Activated CD4-positive, alpha-beta T cell treated with anti-CD3 and anti-CD28 coated beads for 36 hours (primary cell): Measurements from ENCODE around the gene ABCA2. TPM values are rescaled to one million over a fixed set of nuclear protein-coding genes. Genes with fewer than 3 reads are reported as not detected.

Experiments
- ATAC-seq: fragments of 200-7000 bp; cut with Tn5 transposase; one replicate; pipeline ENCODE4 v1.10.0; 2021; ENCODE audit warnings: mild to moderate bottlenecking, moderate library complexity
- CTCF ChIA-PET: fragments of 350-600 bp; sonication (Branson Sonifier 250); formaldehyde crosslinking; loops from one replicate; lab custom pipeline; 2021; ENCODE audit warnings: antibody characterized with exemption; lab: Charles Lee
- POLR2A ChIA-PET: fragments of 350-600 bp; sonication (Branson Sonifier 250); formaldehyde crosslinking; loops from one replicate; lab custom pipeline; 2021; ENCODE audit warnings: antibody characterized with exemption, inconsistent platforms; lab: Charles Lee
- DNase-seq: peaks from one replicate; pipeline ENCODE4 v3.0.0-alpha.2; 2020
- H3K27ac Mint-ChIP-seq: one replicate; pipeline ENCODE4 v1.8.0; 2021; ENCODE audit warnings: mixed read lengths
- H3K27me3 Mint-ChIP-seq: one replicate; pipeline ENCODE4 v1.8.0; 2021; ENCODE audit warnings: mixed read lengths
- H3K36me3 Mint-ChIP-seq: one replicate; pipeline ENCODE4 v1.8.0; 2021; ENCODE audit warnings: low read depth, mixed read lengths
- H3K4me1 Mint-ChIP-seq: one replicate; pipeline ENCODE4 v1.8.0; 2021; ENCODE audit warnings: mixed read lengths
- H3K4me3 Mint-ChIP-seq: one replicate; pipeline ENCODE4 v1.8.0; 2021; ENCODE audit warnings: mild to moderate bottlenecking, moderate library complexity, mixed read lengths
- H3K9me3 Mint-ChIP-seq: one replicate; pipeline ENCODE4 v1.8.0; 2021; ENCODE audit warnings: low read depth, mixed read lengths
- intact Hi-C, 2 experiments: fragments of 100-400 bp; cut with DNase I in 1 of 2; cut with micrococcal nuclease in 1 of 2; formaldehyde crosslinking; loops; one replicate each; pipeline versions ENCODE4 v1.14.2 to v1.15.1; 2022 to 2024; cut with DNase I, micrococcal nuclease
- total RNA-seq, 2 experiments: library from RNA; stranded (reverse); gene quantifications; one replicate each; pipeline ENCODE4 v1.2.3, GENCODE V29; 2021

The ABCA2 gene, protein sequence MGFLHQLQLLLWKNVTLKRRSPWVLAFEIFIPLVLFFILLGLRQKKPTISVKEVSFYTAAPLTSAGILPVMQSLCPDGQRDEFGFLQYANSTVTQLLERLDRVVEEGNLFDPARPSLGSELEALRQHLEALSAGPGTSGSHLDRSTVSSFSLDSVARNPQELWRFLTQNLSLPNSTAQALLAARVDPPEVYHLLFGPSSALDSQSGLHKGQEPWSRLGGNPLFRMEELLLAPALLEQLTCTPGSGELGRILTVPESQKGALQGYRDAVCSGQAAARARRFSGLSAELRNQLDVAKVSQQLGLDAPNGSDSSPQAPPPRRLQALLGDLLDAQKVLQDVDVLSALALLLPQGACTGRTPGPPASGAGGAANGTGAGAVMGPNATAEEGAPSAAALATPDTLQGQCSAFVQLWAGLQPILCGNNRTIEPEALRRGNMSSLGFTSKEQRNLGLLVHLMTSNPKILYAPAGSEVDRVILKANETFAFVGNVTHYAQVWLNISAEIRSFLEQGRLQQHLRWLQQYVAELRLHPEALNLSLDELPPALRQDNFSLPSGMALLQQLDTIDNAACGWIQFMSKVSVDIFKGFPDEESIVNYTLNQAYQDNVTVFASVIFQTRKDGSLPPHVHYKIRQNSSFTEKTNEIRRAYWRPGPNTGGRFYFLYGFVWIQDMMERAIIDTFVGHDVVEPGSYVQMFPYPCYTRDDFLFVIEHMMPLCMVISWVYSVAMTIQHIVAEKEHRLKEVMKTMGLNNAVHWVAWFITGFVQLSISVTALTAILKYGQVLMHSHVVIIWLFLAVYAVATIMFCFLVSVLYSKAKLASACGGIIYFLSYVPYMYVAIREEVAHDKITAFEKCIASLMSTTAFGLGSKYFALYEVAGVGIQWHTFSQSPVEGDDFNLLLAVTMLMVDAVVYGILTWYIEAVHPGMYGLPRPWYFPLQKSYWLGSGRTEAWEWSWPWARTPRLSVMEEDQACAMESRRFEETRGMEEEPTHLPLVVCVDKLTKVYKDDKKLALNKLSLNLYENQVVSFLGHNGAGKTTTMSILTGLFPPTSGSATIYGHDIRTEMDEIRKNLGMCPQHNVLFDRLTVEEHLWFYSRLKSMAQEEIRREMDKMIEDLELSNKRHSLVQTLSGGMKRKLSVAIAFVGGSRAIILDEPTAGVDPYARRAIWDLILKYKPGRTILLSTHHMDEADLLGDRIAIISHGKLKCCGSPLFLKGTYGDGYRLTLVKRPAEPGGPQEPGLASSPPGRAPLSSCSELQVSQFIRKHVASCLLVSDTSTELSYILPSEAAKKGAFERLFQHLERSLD (N-terminal part only)
- 10 to 100 TPM; 20.4 to 23.7 TPM for total RNA-seq

DNA sequence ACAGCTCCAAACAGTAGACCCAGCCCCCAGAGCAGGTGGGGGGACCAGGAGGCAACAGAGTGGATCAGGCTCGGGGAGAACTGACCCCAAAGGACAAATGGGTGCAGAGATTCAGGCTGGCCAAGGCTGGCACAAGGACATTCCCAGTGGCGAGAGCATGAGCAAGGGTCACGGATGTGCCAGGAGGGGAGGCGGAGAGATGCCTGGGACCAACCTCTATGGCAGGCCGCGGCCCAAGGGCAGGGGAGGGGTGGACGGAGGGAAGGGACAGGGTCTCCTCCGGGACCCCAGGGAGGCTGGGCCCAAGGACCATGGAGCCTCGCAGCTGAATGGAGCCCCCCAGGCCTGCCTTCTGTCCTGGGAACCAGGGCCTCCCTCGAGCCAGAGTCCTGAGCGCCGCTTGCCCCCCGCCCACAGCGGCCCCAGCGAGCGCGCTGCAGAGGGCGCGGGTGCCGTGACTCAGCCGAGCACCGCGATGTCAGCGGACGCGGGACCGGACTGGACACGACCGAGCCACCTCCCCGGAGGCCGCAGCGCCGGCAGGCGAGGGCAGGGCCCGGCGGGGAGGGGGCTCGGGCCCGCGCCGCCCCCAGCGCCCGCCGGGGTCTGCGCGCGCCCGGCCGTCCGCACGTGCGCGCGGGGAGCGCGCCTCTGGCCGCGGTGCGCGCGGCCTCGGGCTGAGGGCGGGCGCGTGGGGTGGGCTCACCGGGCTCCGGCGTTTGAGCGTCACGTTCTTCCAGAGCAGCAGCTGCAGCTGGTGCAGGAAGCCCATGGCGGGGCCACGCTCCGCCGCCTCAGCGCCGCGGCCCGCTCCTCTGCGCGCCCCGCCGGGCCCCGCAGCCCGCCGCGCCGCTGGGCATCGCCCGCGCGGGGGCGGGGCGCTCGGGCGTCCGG lies at the start of gene ABCA2:
TSS of gene ABCA2 (minus strand) at position 869 of the 894 bp plus-strand sequence. CDS start at position 772, 97 bp downstream.
- CTCF ChIA-PET: interaction anchor here (0.6 to 4.7 kb wide), 9 partner anchors 8 to 1039 kb away, joined by 3 to 26 read pairs (median 4); partner anchors contain the start of genes MAN1B1 and NPDC1
- Mint-ChIP-seq H3K27ac (peak within 1 kb of the TSS; percentile 42), H3K4me3 (peak within 1 kb of the TSS; percentile 68), H3K9me3 (no peaks in the 10 kb centered on the region), H3K36me3 (no peaks in the 10 kb centered on the region), H3K27me3 (no peaks in the 10 kb centered on the region), H3K4me1 (peaks cover 38% of the 10 kb centered on the region)
- intact Hi-C loops: loop anchor here (1.0 to 5.0 kb wide), 8 partner anchors 19 to 195 kb away; partner anchors contain the start of genes FBXW5 (in 1 of the 2), MAN1B1 (in 1 of the 2), NPDC1 (in 1 of the 2) and PHPT1 (in 1 of the 2)
- ATAC-seq: no peak
- DNase-seq: no peak
- POLR2A ChIA-PET: interaction anchor here (1.0 kb wide), 1 partner anchor 160 kb away, joined by 3 read pairs; no protein-coding TSS in a partner anchor

DNA sequence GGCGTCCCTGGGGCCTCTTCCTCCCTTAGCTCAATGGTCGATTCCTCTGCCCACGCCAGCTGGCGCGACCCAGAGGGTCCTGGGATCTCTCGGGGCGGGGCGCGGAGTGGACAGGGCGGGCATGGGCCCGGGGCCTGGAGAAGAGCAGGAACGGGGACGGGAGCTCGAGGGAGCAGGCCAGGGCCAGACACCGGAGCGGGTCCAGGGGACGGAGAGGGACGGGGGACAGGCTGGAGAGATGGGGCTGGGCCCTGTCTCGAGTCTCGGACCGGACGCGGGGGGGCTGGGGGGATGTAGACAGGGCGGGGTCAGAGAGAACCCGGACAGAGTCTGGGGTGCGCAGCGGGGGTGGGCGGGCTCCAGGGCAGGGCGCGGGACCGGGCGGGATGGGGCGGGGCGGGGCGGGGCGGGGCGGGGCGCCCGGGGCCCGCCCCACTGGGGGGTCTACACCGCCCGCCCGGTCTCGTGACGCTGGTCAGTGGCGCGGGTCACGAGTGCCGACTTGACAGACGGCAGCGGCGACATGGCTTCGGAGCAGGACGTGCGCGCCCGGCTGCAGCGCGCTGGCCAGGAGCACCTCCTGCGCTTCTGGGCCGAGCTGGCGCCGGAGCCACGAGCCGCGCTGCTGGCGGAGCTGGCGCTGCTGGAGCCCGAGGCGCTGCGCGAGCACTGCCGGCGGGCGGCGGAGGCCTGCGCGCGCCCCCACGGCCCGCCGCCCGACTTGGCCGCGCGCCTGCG lies 49.1 kb upstream of the ABCA2 start, which contains the start of gene UAP1L1:
TSS of gene UAP1L1 (plus strand) at position 508 of the 738 bp plus-strand sequence. CDS start at position 524, 16 bp downstream.
- H3K36me3 Mint-ChIP-seq: peaks cover 6% of the 10 kb centered on the region
- no peaks in the 10 kb centered on the region for H3K9me3 Mint-ChIP-seq
- H3K27ac Mint-ChIP-seq: no peak within 1 kb of the TSS
- H3K4me1 Mint-ChIP-seq: no peaks in the 10 kb centered on the region
- POLR2A ChIA-PET: interaction anchor here (1.0 kb wide), 1 partner anchor 9 kb away, joined by 5 read pairs; the partner anchor contains the start of gene MAN1B1
- ATAC-seq (peak; percentile 80), DNase-seq (peak; percentile 72)
- CTCF ChIA-PET: interaction anchor here (0.5 to 1.9 kb wide), 7 partner anchors 9 to 138 kb away, joined by 3 to 10 read pairs (median 3); partner anchors contain the start of gene MAN1B1
- H3K27me3 Mint-ChIP-seq: no peaks in the 10 kb centered on the region
- H3K4me3 Mint-ChIP-seq: peak within 1 kb of the TSS; percentile 69
- intact Hi-C loops: loop anchor here in 1 of 2 experiments (1.0 kb wide), 1 partner anchor 9 kb away; the partner anchor contains the start of gene MAN1B1

DNA sequence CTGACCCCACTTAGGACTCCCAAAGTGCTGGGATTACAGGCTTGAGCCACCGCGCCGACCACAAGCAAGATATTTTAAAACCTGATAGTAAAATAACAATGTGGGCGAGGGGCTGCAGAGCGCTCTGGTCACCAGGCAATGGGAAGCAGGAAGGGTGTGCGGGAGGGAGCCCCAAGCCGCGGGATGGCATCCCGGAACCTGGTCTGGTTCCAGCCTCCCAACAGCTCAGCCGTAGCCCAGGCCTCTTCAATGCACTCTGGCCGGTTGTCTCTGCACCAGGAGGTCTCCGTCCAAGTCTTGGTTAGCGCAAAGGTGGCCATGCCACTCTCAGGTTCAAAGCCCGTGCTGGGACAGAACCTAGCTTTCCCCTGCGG lies 48.6 kb upstream of the ABCA2 start:
- intact Hi-C loops: loop anchor here in 1 of 2 experiments (1.0 kb wide), 1 partner anchor 10 kb away; the partner anchor contains the start of gene MAN1B1
- CTCF ChIA-PET: interaction anchor here (0.5 to 1.9 kb wide), 7 partner anchors 8 to 137 kb away, joined by 3 to 10 read pairs (median 4); partner anchors contain the start of genes MAN1B1 and NPDC1

DNA sequence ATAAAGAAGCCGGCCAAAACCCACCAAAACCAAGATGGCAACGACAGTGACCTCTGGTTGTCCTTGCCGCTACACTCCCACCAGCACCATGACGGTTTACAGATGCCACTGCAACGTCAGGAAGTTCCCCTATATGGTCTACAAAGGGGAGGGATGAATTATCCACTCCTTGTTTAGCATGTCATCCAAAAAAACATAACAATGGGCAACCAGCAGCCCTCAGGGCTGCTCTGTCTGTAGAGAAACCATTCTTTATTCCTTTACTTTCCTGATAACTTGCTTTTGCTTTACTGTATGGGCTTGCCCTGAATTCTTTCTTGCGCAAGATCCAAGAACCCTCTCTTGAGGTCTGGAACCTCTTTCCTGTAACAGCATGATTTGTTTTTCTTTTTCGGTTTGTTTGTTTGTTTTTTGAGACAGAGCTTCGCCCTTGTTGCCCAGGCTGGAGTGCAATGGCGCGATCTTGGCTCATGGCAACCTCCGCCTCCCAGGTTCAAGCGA lies 47.3 kb upstream of the ABCA2 start:
- POLR2A ChIA-PET: no interaction called here
- ATAC-seq (no peak), DNase-seq (no peak)
- H3K4me3 Mint-ChIP-seq: no peak overlapping the region
- no peak overlapping the region for H3K27ac Mint-ChIP-seq
- H3K27me3 Mint-ChIP-seq: no peaks in the 10 kb centered on the region
- intact Hi-C loops: no loop called here
- no peaks in the 10 kb centered on the region for H3K9me3 Mint-ChIP-seq
- H3K4me1 Mint-ChIP-seq: peaks cover 5% of the 10 kb centered on the region
- peaks cover 4% of the 10 kb centered on the region for H3K36me3 Mint-ChIP-seq
- CTCF ChIA-PET: interaction anchor here (0.5 to 0.9 kb wide), 2 partner anchors 29 to 40 kb away, joined by 3 read pairs; no protein-coding TSS in a partner anchor

More for the DNA sequence above, 48.6 kb upstream of the ABCA2 start:
- Mint-ChIP-seq H3K36me3 (peaks cover 5% of the 10 kb centered on the region), H3K9me3 (no peaks in the 10 kb centered on the region), H3K4me3 (peak overlapping the region; percentile 69), H3K27me3 (no peaks in the 10 kb centered on the region), H3K4me1 (no peaks in the 10 kb centered on the region), H3K27ac (no peak overlapping the region)
- no peak for ATAC-seq
- POLR2A ChIA-PET: interaction anchor here (1.0 kb wide), 1 partner anchor 10 kb away, joined by 5 read pairs; the partner anchor contains the start of gene MAN1B1
- no peak for DNase-seq

DNA sequence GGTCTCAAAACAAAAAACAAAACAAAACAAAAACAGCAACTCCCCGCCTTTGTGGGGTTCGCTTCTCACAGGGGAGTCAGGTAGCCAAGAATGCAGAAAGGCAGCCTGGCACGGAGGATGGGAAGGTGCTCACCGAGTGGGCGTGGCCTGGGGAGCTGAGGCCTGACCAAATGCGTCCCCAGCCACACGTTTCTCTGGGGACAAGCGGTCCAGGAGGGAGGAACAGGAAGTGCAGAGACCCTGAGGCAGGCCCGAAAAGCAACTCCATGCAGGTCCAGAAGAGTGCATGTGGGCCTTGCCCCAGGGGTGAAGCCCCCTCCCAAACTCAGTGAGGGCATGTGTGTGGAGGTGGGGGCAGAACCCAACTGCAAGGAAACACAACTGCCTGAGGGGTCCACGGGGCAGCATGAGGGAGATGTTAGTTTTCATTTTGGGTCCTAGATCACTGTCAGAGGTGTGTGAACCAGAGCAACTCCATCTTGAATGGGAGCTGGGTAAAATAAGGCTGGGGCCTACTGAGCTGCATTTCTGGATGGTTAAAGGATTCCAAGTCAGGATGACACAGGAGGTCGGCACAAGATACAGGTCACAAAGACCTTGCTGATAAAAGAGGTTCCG lies 46.7 kb upstream of the ABCA2 start:
- intact Hi-C loops: no loop called here
- Mint-ChIP-seq H3K27ac (no peak overlapping the region), H3K9me3 (no peaks in the 10 kb centered on the region), H3K36me3 (peaks cover 1% of the 10 kb centered on the region), H3K4me1 (peaks cover 5% of the 10 kb centered on the region), H3K4me3 (no peak overlapping the region), H3K27me3 (no peaks in the 10 kb centered on the region)
- ChIA-PET POLR2A (no interaction called here), CTCF (interaction anchor here (0.5 to 0.9 kb wide), 2 partner anchors 28 to 39 kb away, joined by 3 read pairs; no protein-coding TSS in a partner anchor)
- no peak for DNase-seq
- no peak for ATAC-seq

DNA sequence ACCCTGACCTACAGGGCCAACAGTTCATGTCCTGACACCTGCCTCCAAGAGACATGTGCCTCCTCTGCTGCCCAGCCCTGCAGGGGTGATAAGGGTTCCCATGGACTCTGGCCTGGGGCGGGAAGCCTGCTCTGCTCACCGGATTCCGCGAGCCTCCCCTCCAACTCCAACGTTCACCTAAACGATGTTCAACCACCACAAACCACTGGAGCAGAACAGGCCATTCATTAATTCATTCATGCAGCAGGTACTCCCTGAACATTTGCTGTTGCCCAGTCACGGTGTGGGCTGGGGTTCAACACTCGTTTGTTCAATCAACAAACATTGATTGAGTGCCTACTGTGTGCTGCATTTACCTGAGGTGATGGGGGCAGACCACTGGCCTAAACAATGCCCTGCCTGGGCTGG lies 46.0 kb upstream of the ABCA2 start:
- H3K4me3 Mint-ChIP-seq: no peak overlapping the region
- intact Hi-C loops: no loop called here
- H3K4me1 Mint-ChIP-seq: peaks cover 5% of the 10 kb centered on the region
- DNase-seq (no peak), ATAC-seq (no peak)
- no peak overlapping the region for H3K27ac Mint-ChIP-seq
- POLR2A ChIA-PET: interaction anchor here (0.6 kb wide), 1 partner anchor 12 kb away, joined by 6 read pairs; no protein-coding TSS in a partner anchor
- no peaks in the 10 kb centered on the region for H3K27me3 Mint-ChIP-seq
- CTCF ChIA-PET: no interaction called here
- H3K36me3 Mint-ChIP-seq: no peaks in the 10 kb centered on the region
- H3K9me3 Mint-ChIP-seq: no peaks in the 10 kb centered on the region

DNA sequence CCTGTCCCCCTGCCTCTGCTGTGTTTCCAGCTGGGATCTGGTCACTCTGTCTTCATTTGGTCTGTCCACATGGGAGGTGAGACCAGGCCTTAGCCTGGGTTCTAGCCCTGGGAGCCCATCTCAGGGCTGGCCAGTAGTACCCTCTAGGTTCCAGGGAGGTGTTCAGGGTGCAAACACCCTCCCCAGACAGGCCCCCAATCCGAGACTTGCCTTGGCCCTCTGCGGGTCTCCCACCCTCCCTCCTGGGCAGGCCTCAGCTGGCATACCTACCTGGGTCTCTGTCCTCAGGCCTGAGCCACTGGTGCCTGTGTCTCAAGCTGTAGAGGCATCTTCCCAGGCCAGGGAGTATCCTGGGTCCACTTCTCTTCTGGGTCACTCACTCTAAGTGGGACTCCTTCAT lies 43.2 kb upstream of the ABCA2 start:
- intact Hi-C loops: loop anchor here in 1 of 2 experiments (2.0 kb wide), 1 partner anchor 14 kb away; no protein-coding TSS in a partner anchor

DNA sequence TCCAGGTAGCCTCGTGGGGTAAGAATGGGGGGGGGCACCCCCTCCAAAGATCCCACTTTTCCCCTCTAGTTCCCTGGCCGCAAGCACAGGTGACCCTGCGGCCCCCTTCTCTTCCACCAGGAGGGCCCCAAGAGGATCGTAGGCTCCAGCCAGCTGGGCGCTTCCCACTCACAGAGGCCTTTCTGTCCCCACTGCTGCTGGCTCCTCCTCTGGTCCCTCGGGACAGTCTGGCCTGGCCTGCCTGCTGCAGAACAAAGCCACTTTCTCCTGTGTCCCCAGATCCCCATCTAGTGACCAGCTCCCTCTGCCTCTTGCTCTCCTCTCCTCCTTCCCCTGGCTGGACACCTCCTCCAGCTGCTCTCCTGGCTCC lies 42.9 kb upstream of the ABCA2 start:
- CTCF ChIA-PET: interaction anchor here (0.6 to 4.8 kb wide), 14 partner anchors 10 to 342 kb away, joined by 3 to 32 read pairs (median 4); partner anchors contain the start of genes AJM1, NPDC1 and SSNA1
- intact Hi-C loops: loop anchor here (1.0 to 2.0 kb wide), 7 partner anchors 14 to 280 kb away; partner anchors contain the start of genes ABCA2 (in 1 of the 2), MAN1B1 (in 1 of the 2), NPDC1 (in 1 of the 2) and TMEM141 (in 1 of the 2)
- POLR2A ChIA-PET: interaction anchor here (0.5 to 1.6 kb wide), 3 partner anchors 14 to 25 kb away, joined by 3 to 11 read pairs (median 4); partner anchors contain the start of gene MAN1B1
- Mint-ChIP-seq H3K27me3 (no peaks in the 10 kb centered on the region), H3K4me1 (peaks cover 9% of the 10 kb centered on the region), H3K27ac (peak overlapping the region; percentile 71), H3K4me3 (peak overlapping the region; percentile 71), H3K36me3 (no peaks in the 10 kb centered on the region), H3K9me3 (no peaks in the 10 kb centered on the region)
- DNase-seq: no peak
- ATAC-seq: no peak

More for the DNA sequence above, 43.2 kb upstream of the ABCA2 start:
- Mint-ChIP-seq H3K27ac (peak overlapping the region; percentile 71), H3K4me1 (peaks cover 9% of the 10 kb centered on the region), H3K4me3 (peak overlapping the region; percentile 71), H3K9me3 (no peaks in the 10 kb centered on the region), H3K27me3 (no peaks in the 10 kb centered on the region), H3K36me3 (no peaks in the 10 kb centered on the region)
- no peak for ATAC-seq
- DNase-seq: no peak
- ChIA-PET CTCF (interaction anchor here (0.7 to 4.8 kb wide), 10 partner anchors 10 to 343 kb away, joined by 3 to 32 read pairs (median 4); partner anchors contain the start of genes MAN1B1, NPDC1 and SSNA1), POLR2A (interaction anchor here (0.5 to 1.6 kb wide), 3 partner anchors 14 to 24 kb away, joined by 3 to 4 read pairs (median 3); partner anchors contain the start of gene MAN1B1)
